Neural cell (in vitro differentiated cells): Measurements from ENCODE around the gene JMJD1C. TPM values are rescaled to one million over a fixed set of nuclear protein-coding genes. Genes with fewer than 3 reads are reported as not detected.

Source experiments
- H2AFZ ChIP-seq: fragments of 200-600, 300-800 bp; sonication (generic), shearing (Covaris generic); 2 replicates; pipeline ENCODE4 v1.6.0; 2014; ENCODE audit warnings: low read depth, mild to moderate bottlenecking, antibody characterized with exemption, low read length, moderate library complexity
- H3F3A ChIP-seq: fragments of 200-600 bp; shearing (Covaris generic); 2 replicates; pipeline ENCODE4 v1.6.1; 2016; ENCODE audit warnings: mild to moderate bottlenecking, moderate library complexity, mixed read lengths, antibody characterized with exemption, low read length; ENCODE audit not compliant: insufficient read depth, poor library complexity, severe bottlenecking
- H3K27ac ChIP-seq: fragments of 200-600, 300-800 bp; sonication (generic), shearing (Covaris generic); 2 replicates; pipeline ENCODE4 v1.5.1; 2014; ENCODE audit warnings: mild to moderate bottlenecking, low read length, moderate library complexity
- H3K27me3 ChIP-seq: fragments of 300-800, 200-600 bp; sonication (generic), shearing (Covaris generic); 2 replicates; pipeline ENCODE4 v1.6.0; 2014; ENCODE audit warnings: mild to moderate bottlenecking, low read depth, low read length, moderate library complexity; ENCODE audit not compliant: insufficient read depth
- H3K36me3 ChIP-seq: fragments of 300-800, 200-600 bp; sonication (generic), shearing (Covaris generic); 2 replicates; pipeline ENCODE4 v1.5.1; 2014; ENCODE audit warnings: mild to moderate bottlenecking, antibody characterized with exemption, low read length, moderate library complexity; ENCODE audit not compliant: insufficient read depth
- H3K4me2 ChIP-seq: fragments of 300-800, 200-600 bp; sonication (generic), shearing (Covaris generic); 2 replicates; pipeline ENCODE4 v1.6.0; 2014; ENCODE audit warnings: mild to moderate bottlenecking, low read length
- H3K4me3 ChIP-seq: fragments of 300-800, 200-600 bp; sonication (generic), shearing (Covaris generic); 2 replicates; pipeline ENCODE4 v1.5.1; 2014; ENCODE audit warnings: mild to moderate bottlenecking, low read length, moderate library complexity
- H3K79me2 ChIP-seq: fragments of 200-600 bp; shearing (Covaris generic); replicated peaks from 2 replicates; pipeline ENCODE4 v1.6.0; 2014; ENCODE audit warnings: mild to moderate bottlenecking, low read length, moderate library complexity; ENCODE audit not compliant: insufficient read depth
- H3K9ac ChIP-seq: fragments of 300-800, 200-600 bp; sonication (generic), shearing (Covaris generic); 2 replicates; pipeline ENCODE4 v1.6.1; 2016; ENCODE audit warnings: mild to moderate bottlenecking, low read length, mixed read lengths
- H3K9me2 ChIP-seq: fragments of 200-600 bp; shearing (Covaris generic); 2 replicates; pipeline ENCODE4 v1.6.1; 2016; ENCODE audit warnings: mild to moderate bottlenecking, low read length, mixed read lengths; ENCODE audit not compliant: insufficient read depth
- H3K9me3 ChIP-seq: fragments of 200-600, 300-800 bp; sonication (generic), shearing (Covaris generic); 2 replicates; pipeline ENCODE4 v1.6.1; 2016; ENCODE audit warnings: mild to moderate bottlenecking, mixed run types, low read length, moderate library complexity, mixed read lengths
- H4K20me1 ChIP-seq: fragments of 200-600 bp; shearing (Covaris generic); 2 replicates; pipeline ENCODE4 v1.6.1; 2016; ENCODE audit warnings: mild to moderate bottlenecking, mixed run types; ENCODE audit not compliant: insufficient read depth
- CTCF ChIP-seq: fragments of 450-650 bp; IDR thresholded peaks from 2 replicates; pipeline ENCODE4 v1.5.1; 2014; ENCODE audit warnings: antibody characterized with exemption, mild to moderate bottlenecking, moderate library complexity; ENCODE audit not compliant: poor library complexity, severe bottlenecking
- EP300 ChIP-seq: fragments of 450-650 bp; conservative IDR thresholded peaks from 2 replicates; pipeline ENCODE4 v1.6.1; 2014; ENCODE audit warnings: antibody characterized with exemption, mild to moderate bottlenecking, moderate library complexity; ENCODE audit not compliant: poor library complexity, severe bottlenecking
- EZH2 ChIP-seq: fragments of 200-600, 300-800 bp; shearing (Covaris generic), sonication (generic); IDR thresholded peaks from 2 replicates; pipeline ENCODE4 v1.6.1; 2014; ENCODE audit warnings: antibody characterized with exemption, low read length, borderline replicate concordance, mild to moderate bottlenecking; ENCODE audit not compliant: insufficient read depth, poor library complexity, severe bottlenecking
- MXI1 ChIP-seq: fragments of 450-650 bp; conservative IDR thresholded peaks from 2 replicates; pipeline ENCODE4 v1.6.1; 2014; ENCODE audit warnings: antibody characterized with exemption, mild to moderate bottlenecking; ENCODE audit not compliant: poor library complexity, severe bottlenecking
- POLR2AphosphoS5 ChIP-seq: IDR thresholded peaks from 2 replicates; pipeline ENCODE4 v1.6.1; 2012
- RAD21 ChIP-seq: fragments of 450-650 bp; conservative IDR thresholded peaks from 2 replicates; pipeline ENCODE4 v1.6.1; 2014; ENCODE audit warnings: antibody characterized with exemption, mild to moderate bottlenecking, moderate library complexity
- REST ChIP-seq: IDR thresholded peaks from 2 replicates; pipeline ENCODE4 v1.6.1; 2012; ENCODE audit warnings: borderline replicate concordance
- SMC3 ChIP-seq: fragments of 450-650 bp; conservative IDR thresholded peaks from 2 replicates; pipeline ENCODE4 v1.6.1; 2014; ENCODE audit warnings: antibody characterized with exemption, mild to moderate bottlenecking, moderate library complexity; ENCODE audit not compliant: poor library complexity
- TAF1 ChIP-seq: IDR thresholded peaks from 2 replicates; pipeline ENCODE4 v1.6.1; 2012; ENCODE audit warnings: low read depth
- polyA plus RNA-seq: library from polyadenylated mRNA; depleted of rRNA; stranded (reverse); fragments of >200 nt; gene quantifications from 2 replicates; pipeline ENCODE4 v1.2.3, GENCODE V29; 2014

JMJD1C gene
- polyA plus RNA-seq, 1 donor from 2014 or later, result 108 TPM

GRCh38 chr10:63168821-63169462 lies 296.8 kb downstream of the JMJD1C start:
- H3K36me3 ChIP-seq, result peaks cover 5% of the 10 kb centered on the region
- no peak for TF ChIP-seq CTCF
- TF ChIP-seq SMC3, result no peak
- TF ChIP-seq POLR2AphosphoS5, result no peak
- no peak for TF ChIP-seq REST
- TF ChIP-seq EP300, result no peak
- TF ChIP-seq EZH2, result no peak
- TF ChIP-seq MXI1, result no peak
- no peak for TF ChIP-seq RAD21
- TF ChIP-seq TAF1, result no peak

GRCh38 chr10:63166742-63167258 lies 299.0 kb downstream of the JMJD1C start:
- Histone ChIP-seq H3K4me2 (no peak overlapping the region), H3K36me3 (peaks cover 5% of the 10 kb centered on the region), H3K79me2 (no peaks in the 10 kb centered on the region), H3F3A (no peaks in the 10 kb centered on the region), H3K9me2 (no peaks in the 10 kb centered on the region), H3K4me3 (no peak overlapping the region), H2AFZ (no peak overlapping the region), H3K9me3 (no peaks in the 10 kb centered on the region), H4K20me1 (no peaks in the 10 kb centered on the region), H3K27ac (no peak overlapping the region), H3K27me3 (no peaks in the 10 kb centered on the region), H3K9ac (no peak overlapping the region)
- no peak for TF ChIP-seq POLR2AphosphoS5
- TF ChIP-seq EP300, result no peak
- peak; percentile 79 for TF ChIP-seq RAD21
- peak; percentile 84 for TF ChIP-seq CTCF
- no peak for TF ChIP-seq MXI1
- no peak for TF ChIP-seq REST
- TF ChIP-seq TAF1, result no peak
- TF ChIP-seq EZH2, result no peak
- TF ChIP-seq SMC3, result peak; percentile 85

More at GRCh38 chr10:63168821-63169462, 296.8 kb downstream of the JMJD1C start:
- Histone ChIP-seq H3K79me2 (no peaks in the 10 kb centered on the region), H3K27ac (no peak overlapping the region), H4K20me1 (no peaks in the 10 kb centered on the region), H3F3A (no peaks in the 10 kb centered on the region), H3K9me3 (no peaks in the 10 kb centered on the region), H3K4me3 (no peak overlapping the region), H2AFZ (no peak overlapping the region), H3K4me2 (no peak overlapping the region), H3K9ac (no peak overlapping the region), H3K27me3 (no peaks in the 10 kb centered on the region), H3K9me2 (no peaks in the 10 kb centered on the region)
